HG02943 (cell line): Measurements from ENCODE around the gene ZNF197.
A peak's percentile ranks its signal among the peaks of the same experiment; 100 is the strongest.
"Not testable (repeated sequence)": the region's sequence is repeated elsewhere in the genome, so short reads cannot be mapped to it uniquely, and the experiment has no call there.

Source experiments
- ATAC-seq: cut with Tn5 transposase; IDR thresholded peaks from one replicate; pipeline ENCODE4 v1.9.1; 2021; ENCODE audit warnings: mild to moderate bottlenecking, low read depth, moderate library complexity; ENCODE audit not compliant: unreplicated experiment

Gene ZNF197

GRCh38 chr3:44624749-44625480, at the start of gene ZNF197:
Gene ZNF197 (plus strand): TSS chr3:44625036. CDS start chr3:44629155, 4,119 bp downstream.
- ATAC-seq, result peak; percentile 83

GRCh38 chr3:44576613-44577012, 48.2 kb upstream of the ZNF197 start:
- ATAC-seq, result no peak

GRCh38 chr3:44577354-44577952, 47.4 kb upstream of the ZNF197 start:
- not testable (repeated sequence) for ATAC-seq

GRCh38 chr3:44578316-44578715, 46.5 kb upstream of the ZNF197 start:
- not testable (repeated sequence) for ATAC-seq

- ATAC-seq, result not testable (repeated sequence)
Observed at GRCh38 chr3:44578924-44579515, 45.8 kb upstream of the ZNF197 start.

GRCh38 chr3:44579749-44580148, 45.1 kb upstream of the ZNF197 start:
- not testable (repeated sequence) for ATAC-seq

GRCh38 chr3:44580971-44581370, 43.9 kb upstream of the ZNF197 start:
- not testable (repeated sequence) for ATAC-seq

GRCh38 chr3:44584646-44585501, 40.0 kb upstream of the ZNF197 start, which contains the start of gene ZNF660:
Gene ZNF660 (plus strand): TSS chr3:44584964. CDS start chr3:44594194, 9,230 bp downstream.
- no peak for ATAC-seq

GRCh38 chr3:44596621-44597020, 28.2 kb upstream of the ZNF197 start:
- ATAC-seq, result no peak

- no peak for ATAC-seq
Observed at GRCh38 chr3:44601749-44602148, 23.1 kb upstream of the ZNF197 start.

- ATAC-seq, result no peak
Observed at GRCh38 chr3:44612678-44613077, 12.2 kb upstream of the ZNF197 start.

- ATAC-seq, result no peak
Observed at GRCh38 chr3:44628716-44629115, 3.9 kb downstream of the ZNF197 start.

GRCh38 chr3:44632193-44632592, 7.4 kb downstream of the ZNF197 start:
- no peak for ATAC-seq

GRCh38 chr3:44642337-44642736, 17.5 kb downstream of the ZNF197 start:
- no peak for ATAC-seq

- ATAC-seq, result no peak
Observed at GRCh38 chr3:44643024-44643423, 18.2 kb downstream of the ZNF197 start.

- ATAC-seq, result no peak
Observed at GRCh38 chr3:44647771-44648170, 22.9 kb downstream of the ZNF197 start.

GRCh38 chr3:44648564-44649229, 23.9 kb downstream of the ZNF197 start, which contains the start of gene ZNF35:
Gene ZNF35 (plus strand): TSS chr3:44648732. CDS start chr3:44651068, 2,336 bp downstream.
- ATAC-seq, result peak; percentile 98

GRCh38 chr3:44649709-44650108, 24.9 kb downstream of the ZNF197 start:
- ATAC-seq, result no peak

- no peak for ATAC-seq
Observed at GRCh38 chr3:44654039-44654438, 29.2 kb downstream of the ZNF197 start.

- ATAC-seq, result no peak
Observed at GRCh38 chr3:44659015-44659414, 34.2 kb downstream of the ZNF197 start.
